Spinal cord (tissue), 10 donors: ENCODE results near the gene PSMD2. TPM values are rescaled to one million over a fixed set of nuclear protein-coding genes. Genes with fewer than 3 reads are reported as not detected.
"Not testable (repeated sequence)": the region's sequence is repeated elsewhere in the genome, so short reads cannot be mapped to it uniquely, and the experiment has no call there.

ENCODE experiments used
- DNase-seq, 6 donors: peaks; one replicate each; pipeline versions ENCODE4 v3.0.0 to v3.0.0-alpha.2; 2013 to 2015; ENCODE audit warnings: low spot score in 6 of 6, low read depth in 4 of 6
- H3K27ac ChIP-seq: one replicate; pipeline ENCODE4 v1.5.1; 2013; ENCODE audit warnings: low read depth, low read length, control low read depth
- H3K27me3 ChIP-seq: one replicate; pipeline ENCODE4 v1.6.1; 2013; ENCODE audit warnings: low read length; ENCODE audit not compliant: control insufficient read depth, insufficient read depth
- H3K36me3 ChIP-seq: one replicate; pipeline ENCODE4 v1.6.1; 2013; ENCODE audit warnings: low read length; ENCODE audit not compliant: control insufficient read depth, insufficient read depth
- H3K4me1 ChIP-seq: one replicate; pipeline ENCODE4 v1.6.1; 2013; ENCODE audit warnings: low read length; ENCODE audit not compliant: control insufficient read depth, insufficient read depth
- H3K4me3 ChIP-seq: one replicate; pipeline ENCODE4 v1.5.1; 2013; ENCODE audit warnings: low read depth, low read length, control low read depth
- H3K9me3 ChIP-seq: one replicate; pipeline ENCODE4 v1.6.1; 2013; ENCODE audit warnings: low read length; ENCODE audit not compliant: control insufficient read depth, insufficient read depth
- WGBS: methylation state at CpG from one replicate; pipeline ENCODE4 v1.1.5; 2013; ENCODE audit warnings: missing lambda C conversion rate; ENCODE audit not compliant: insufficient coverage; 5-methylcytosine and 5-hydroxymethylcytosine counted together
- polyA plus RNA-seq, 2 donors: library from polyadenylated mRNA; unstranded; fragments of 120-200 nt; gene quantifications; one replicate each; pipeline ENCODE4 v1.2.1, GENCODE V29; 2013; ENCODE audit not compliant: insufficient read length in 2 of 2
- total RNA-seq, 2 donors: library from RNA; depleted of rRNA in 1 of 2; stranded (reverse); fragments of 120-200 nt in 1 of 2; fragments of >200 nt in 1 of 2; gene quantifications; one replicate each; pipeline versions ENCODE4 v1.2.3 to v1.2.4, GENCODE V29; 2013 to 2014
- donor health status: healthy.

Gene PSMD2
- total and polyA plus RNA-seq, 4 donors, result 177 to 275 (median 253) TPM

DNA sequence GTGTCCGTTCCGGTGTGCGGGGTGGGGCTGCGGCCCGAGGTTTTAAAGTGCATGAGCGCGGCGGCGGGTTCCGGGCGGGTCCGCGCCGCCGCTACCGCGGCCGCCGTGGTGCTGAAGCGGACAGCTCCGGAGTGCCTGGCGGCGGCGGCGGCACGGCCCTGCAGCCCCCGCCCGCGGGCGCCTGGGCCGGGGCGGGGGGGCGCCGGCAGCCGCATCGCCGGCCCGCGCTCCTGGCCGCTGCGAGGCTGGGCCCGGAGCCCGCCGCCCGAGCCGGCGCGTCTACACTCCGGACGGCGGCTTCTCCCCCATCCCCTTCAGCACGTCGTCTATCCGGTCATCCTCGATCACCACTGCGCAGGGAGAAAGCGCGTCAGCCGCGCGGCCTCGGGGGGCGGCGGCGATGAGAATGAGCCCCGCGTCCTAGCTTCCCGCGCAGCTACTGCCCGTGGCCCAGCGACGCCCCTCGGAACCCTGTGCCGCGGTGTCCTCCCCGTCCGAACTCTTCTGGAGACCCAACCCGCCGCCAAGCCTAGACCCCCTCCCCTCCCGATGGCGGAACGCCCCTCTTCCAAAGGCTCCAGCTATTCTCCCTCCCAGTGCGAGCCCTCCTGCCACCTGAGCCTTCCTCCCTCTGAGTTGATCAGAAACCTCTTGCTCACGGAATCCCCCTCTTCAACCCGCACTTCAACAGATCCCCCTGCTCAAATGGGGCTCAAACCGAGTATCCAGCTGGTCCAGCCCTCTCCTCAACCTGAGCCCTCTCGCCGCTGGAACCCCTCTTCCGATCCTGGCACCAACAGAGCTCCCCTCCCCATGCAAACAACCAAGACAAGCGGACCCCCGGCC, 38.9 kb upstream of the PSMD2 start:
- peak overlapping the region; percentile 50 for H3K4me3 ChIP-seq
- peaks cover 41% of the 10 kb centered on the region for H3K4me1 ChIP-seq
- H3K27me3 ChIP-seq, result peaks cover 26% of the 10 kb centered on the region
- under 1% methylated on average over 91 of the region's 91 CpGs for WGBS
- DNase-seq, result peak in 2 of 6 donors; percentile 52 to 60
- peaks cover 9% of the 10 kb centered on the region for H3K36me3 ChIP-seq
- H3K9me3 ChIP-seq, result no peaks in the 10 kb centered on the region
- no peak overlapping the region for H3K27ac ChIP-seq

DNA sequence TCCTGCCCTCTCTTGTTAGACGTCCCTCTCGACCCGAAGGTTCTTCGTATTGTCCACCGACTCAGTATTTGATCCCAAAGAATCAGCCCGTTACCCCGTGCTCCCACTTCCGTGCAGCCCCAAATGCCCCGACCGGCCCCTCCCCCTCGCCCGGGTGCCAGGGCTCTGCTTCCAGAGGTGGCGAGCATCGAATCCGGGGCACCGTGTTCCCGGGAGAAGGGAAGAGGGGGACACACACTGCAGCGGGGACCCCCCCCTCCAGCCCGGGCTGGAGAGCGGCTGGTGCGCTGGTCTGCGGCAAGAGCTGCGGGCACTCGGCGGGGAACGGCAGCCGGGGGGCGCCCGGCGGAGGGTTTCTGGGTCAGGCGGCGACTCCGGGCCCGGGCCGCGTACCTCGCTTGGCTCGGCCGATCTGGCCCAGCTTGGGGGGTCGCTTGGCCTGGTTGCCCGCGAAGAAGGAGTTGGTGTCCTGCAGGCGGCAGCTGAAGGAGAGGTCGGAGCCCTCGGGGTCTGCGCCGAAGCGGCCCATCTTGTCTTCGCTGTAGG, 38.2 kb upstream of the PSMD2 start:
- under 1% methylated on average over 49 of the region's 49 CpGs for WGBS
- Histone ChIP-seq H3K4me1 (peaks cover 41% of the 10 kb centered on the region), H3K36me3 (peaks cover 9% of the 10 kb centered on the region), H3K27ac (no peak overlapping the region), H3K27me3 (peaks cover 26% of the 10 kb centered on the region), H3K4me3 (peak overlapping the region; percentile 50), H3K9me3 (no peaks in the 10 kb centered on the region)
- peak in 2 of 6 donors; percentile 29 to 43 for DNase-seq

DNA sequence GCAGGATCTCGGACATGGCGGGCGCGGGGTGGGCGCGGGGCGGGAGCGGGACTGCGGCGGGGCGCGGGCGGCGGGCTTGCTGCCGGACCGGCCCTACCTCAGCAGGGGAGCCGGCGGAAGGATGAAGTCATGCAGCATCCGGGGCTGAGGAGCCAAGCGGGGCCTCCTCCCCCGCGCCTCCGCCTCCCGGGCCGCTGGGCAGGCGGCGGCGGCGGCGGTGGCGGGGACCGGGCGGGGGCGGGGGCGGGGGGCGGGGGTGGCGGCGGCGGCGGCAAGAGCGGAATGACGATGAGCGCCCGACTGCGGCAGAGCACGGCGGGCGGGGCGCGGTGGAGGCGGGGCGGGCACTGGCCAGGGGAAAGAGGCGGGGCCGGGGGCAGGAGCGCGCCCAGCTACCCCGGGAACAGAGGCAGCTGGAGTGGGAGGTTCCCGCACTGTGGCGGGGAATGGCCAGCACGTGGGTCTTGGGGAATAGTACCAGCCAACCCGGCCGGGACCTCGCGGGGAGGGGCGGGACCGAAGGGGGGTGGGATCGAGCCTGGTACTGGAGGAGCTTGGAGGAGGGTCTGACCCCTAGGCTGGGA, 37.7 kb upstream of the PSMD2 start, which contains the start of gene CAMK2N2:
TSS of gene CAMK2N2 (minus strand) at position 284 of the 584 bp plus-strand sequence. CDS start at position 16, 268 bp downstream.
- 0% methylated on average over 51 of the region's 67 CpGs for WGBS
- H3K27me3 ChIP-seq, result peaks cover 26% of the 10 kb centered on the region
- peak in 2 of 6 donors; percentile 78 to 91 for DNase-seq
- peaks cover 9% of the 10 kb centered on the region for H3K36me3 ChIP-seq
- peaks cover 41% of the 10 kb centered on the region for H3K4me1 ChIP-seq
- peak within 1 kb of the TSS; percentile 25 for H3K27ac ChIP-seq
- H3K4me3 ChIP-seq, result peak within 1 kb of the TSS; percentile 54
- no peaks in the 10 kb centered on the region for H3K9me3 ChIP-seq

DNA sequence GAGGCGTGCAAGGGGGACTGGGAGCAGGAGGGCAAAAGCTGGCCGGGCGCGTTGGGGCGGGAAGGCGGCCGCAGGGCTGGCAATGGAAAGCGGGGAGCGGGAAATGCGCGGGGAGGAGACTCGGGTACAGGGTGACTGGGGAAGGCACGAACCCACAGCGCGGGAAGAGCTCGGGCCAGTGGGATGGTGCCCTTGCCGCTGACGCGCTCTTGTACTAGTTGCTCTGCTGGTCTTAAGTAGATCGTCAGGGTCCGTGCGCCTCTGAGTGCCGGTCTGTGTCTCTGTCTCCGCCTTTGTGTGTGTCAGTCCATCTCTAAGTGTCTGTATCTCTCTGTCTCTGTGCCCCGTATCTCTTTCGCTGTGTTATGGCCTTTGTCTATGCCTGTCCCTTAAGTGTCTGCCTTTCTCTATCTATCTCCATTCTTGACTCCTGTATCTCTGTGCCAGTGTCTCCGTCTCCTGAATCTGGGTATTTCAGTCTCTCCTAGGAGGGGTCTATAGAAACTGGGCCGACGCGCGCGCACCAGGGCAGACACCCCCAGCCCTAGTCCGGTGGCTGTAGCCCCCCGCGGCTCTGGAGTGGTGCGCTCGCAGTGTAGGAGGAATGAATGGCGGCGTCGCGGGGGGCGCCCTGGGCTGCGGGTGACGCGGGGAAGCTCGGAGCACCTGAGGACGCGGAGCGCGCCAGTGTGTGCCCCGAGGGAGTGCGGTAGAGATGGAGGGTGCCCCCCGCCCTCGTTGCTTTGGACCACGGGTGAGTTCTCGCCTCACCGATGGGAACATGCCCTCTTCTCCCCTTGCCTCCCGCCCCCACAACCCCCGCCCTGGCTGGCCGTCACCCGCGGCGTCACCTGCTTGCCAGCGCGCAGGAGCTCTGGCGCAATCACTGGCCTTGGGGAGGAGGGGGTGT, 36.9 kb upstream of the PSMD2 start:
- peaks cover 41% of the 10 kb centered on the region for H3K4me1 ChIP-seq
- peak overlapping the region; percentile 54 for H3K4me3 ChIP-seq
- peaks cover 9% of the 10 kb centered on the region for H3K36me3 ChIP-seq
- WGBS, result under 1% methylated on average over 47 of the region's 66 CpGs
- H3K9me3 ChIP-seq, result no peaks in the 10 kb centered on the region
- H3K27ac ChIP-seq, result peak overlapping the region; percentile 25
- H3K27me3 ChIP-seq, result peaks cover 26% of the 10 kb centered on the region
- DNase-seq, result peak in 1 of 6 donors; percentile 84

DNA sequence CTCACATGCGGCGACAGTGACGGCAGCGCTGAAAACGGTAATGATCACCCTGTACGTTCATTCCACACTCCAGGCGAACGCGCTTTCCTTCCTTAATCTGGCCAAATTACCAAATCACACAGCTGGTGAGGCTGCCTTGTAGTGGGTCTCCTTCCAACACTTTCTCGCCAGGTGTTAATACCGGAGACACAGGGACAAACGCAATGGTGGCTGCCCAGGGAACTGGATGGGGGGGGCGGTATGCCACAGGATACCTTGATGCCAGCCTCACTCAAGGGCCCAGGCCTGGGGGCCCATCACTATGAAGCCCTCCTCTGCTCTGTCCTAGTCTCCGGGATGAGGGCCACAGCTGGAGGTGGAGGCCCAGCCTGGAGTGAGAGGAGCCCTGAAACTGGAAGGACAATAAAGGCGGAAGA, 36.3 kb upstream of the PSMD2 start:
- peak in 1 of 6 donors; percentile 32 for DNase-seq
- Histone ChIP-seq H3K27me3 (peaks cover 26% of the 10 kb centered on the region), H3K4me1 (peaks cover 41% of the 10 kb centered on the region), H3K27ac (no peak overlapping the region), H3K36me3 (peaks cover 5% of the 10 kb centered on the region), H3K9me3 (no peaks in the 10 kb centered on the region), H3K4me3 (peak overlapping the region; percentile 12)
- WGBS, result 26% methylated on average over 7 of the region's 15 CpGs

DNA sequence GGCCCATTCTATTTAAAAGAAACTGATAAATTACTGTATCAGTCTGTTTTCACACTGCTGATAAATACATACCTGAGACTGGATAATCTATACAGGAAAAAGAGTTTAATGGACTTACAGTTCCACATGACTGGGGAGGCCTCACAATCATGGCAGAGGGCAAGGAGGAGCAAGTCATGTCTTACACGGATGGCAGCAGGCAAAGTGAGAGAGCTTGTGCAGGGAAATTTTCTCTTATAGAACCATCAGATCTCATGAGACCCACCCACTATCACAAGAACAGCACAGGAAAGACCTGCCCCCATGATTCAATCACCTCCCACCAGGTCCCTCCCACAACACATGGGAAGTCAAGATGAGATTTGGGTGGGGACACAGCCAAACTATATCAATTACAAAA, 31.8 kb upstream of the PSMD2 start:
- not testable (repeated sequence) for H3K9me3 ChIP-seq, H3K27ac ChIP-seq, H3K36me3 ChIP-seq, H3K4me3 ChIP-seq, H3K27me3 ChIP-seq, H3K4me1 ChIP-seq, DNase-seq
- WGBS, result no CpG with 5 or more reads among the region's 1 CpG

DNA sequence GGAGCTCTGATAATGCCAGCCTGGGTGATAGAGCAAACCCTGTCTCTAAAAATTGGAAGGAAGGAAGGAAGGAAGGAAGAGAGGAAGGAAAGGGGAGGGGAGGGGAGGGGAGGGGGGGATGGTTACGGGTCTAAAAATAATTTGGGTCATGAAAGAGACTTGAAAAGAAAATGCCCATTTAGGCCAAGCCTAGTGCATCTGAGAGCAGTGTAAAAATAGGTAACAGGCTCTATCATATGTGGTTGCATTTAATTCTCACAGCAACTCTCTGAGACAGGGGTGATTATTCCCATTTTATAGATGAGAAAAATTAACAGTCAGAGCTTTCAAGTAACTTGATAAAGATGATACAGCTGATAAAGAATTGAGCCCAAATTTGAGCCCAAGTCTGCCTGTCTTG, 26.8 kb upstream of the PSMD2 start:
- H3K27ac ChIP-seq, result no peak overlapping the region
- no peak overlapping the region for H3K4me3 ChIP-seq
- peaks cover 24% of the 10 kb centered on the region for H3K27me3 ChIP-seq
- WGBS, result 60% methylated on average over 1 of the region's 1 CpG
- DNase-seq, result no peak
- peaks cover 1% of the 10 kb centered on the region for H3K36me3 ChIP-seq
- peaks cover 18% of the 10 kb centered on the region for H3K4me1 ChIP-seq
- H3K9me3 ChIP-seq, result no peaks in the 10 kb centered on the region

DNA sequence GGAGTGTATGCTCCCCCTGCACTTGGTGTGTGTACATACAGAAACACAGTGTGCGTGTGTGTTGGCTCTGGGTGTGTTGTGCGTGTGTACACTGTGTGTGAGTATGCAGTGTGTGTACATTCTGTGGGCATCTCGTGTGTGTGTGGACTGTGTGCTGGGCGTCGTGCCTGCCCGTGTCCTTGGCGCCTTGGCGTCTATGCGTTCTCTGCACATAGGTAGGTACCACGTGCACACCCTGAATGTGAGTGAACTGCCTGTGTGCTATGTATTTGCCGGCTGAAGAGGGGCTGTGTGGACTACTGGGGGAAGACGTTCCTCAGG, 23.7 kb upstream of the PSMD2 start:
- peaks cover 4% of the 10 kb centered on the region for H3K36me3 ChIP-seq
- 64% methylated on average over 12 of the region's 12 CpGs for WGBS
- peaks cover 27% of the 10 kb centered on the region for H3K27me3 ChIP-seq

More for the DNA sequence above, 23.7 kb upstream of the PSMD2 start:
- Histone ChIP-seq H3K4me3 (no peak overlapping the region), H3K27ac (no peak overlapping the region), H3K4me1 (peaks cover 18% of the 10 kb centered on the region), H3K9me3 (no peaks in the 10 kb centered on the region)
- peak in 1 of 6 donors; percentile 9 for DNase-seq
